Measurements from ENCODE around the gene GRID1.

The GRID1 gene

DNA sequence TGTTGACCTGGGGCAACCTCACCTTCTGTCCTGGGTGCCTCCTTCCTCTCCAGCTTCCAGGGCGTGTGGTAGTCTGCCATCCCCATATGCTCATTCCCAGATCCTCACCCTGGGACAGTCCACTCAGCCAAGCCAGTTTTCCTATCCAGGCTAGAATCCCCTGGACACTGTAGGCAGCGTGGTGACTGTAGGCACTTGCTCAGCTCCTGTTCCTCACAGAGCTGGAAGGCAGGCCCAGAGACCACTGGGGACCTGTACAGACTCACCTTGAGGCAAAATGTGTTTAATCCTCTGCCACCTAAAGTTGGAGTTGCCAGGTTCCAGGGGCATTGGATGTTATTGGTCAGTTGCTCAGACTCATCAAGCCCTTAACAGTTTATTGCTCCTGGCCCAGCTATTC, 2.4 kb upstream of the GRID1 start:
- DNase-seq, result no peak

DNA sequence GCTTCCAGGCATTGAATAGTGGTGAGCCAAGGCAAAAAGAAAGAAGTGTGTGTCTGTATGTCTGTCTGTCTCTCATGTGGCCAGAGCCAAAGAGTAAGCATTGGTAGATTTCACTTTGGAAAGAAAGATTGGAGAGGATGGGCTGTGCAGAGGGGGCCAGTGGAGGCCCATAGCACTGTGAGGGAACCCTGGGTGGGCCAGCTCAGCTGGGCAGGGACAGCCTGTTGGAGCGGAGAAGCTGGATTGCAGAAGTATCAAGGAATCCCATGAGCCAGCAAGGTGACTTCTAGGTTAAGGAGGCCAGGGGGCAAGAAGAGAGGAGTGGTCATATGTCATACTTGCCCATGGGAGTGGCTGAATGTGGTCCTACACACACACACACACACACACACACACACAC, 1.5 kb upstream of the GRID1 start:
- no peak for DNase-seq

DNA sequence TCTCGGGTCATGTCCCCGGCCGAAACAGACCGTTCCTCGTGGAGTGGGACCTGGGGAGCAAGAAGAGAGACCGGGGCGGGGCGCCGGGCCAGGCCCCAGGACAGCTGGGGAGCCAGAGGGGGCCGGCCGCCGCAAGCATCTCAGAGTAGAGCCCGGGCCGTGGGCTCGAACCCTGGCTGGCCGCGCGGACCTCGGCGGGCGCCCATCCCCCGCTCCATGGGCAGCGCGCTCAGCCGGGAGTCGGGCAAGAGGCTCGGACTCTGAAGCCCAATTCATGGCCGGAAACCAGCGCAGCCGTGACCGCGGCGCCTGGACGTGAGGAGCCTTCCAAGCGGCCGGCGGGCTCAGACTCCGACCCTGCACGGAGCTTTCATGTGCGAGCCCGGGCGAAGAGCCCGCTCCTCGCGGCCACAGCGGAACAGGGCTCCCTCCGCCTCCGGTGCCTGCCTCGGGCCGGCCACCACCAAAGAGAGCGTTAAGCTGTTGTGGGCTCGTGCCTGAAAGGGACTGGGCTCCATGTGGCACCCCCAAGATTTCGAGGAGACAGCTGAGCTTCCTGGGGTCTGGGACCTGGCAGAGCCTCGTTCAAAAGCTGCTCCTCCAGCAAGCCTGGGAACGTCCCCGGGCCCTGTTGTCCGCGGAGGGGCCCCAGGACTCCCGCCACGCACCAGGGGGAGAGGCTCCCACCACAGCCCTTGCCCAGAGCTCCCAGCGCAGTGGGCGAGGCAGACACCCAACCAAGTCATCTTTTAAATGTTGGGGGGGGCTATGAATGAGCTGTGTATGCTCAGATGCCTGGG, 757 bp upstream of the GRID1 start:
- DNase-seq, result no peak

DNA sequence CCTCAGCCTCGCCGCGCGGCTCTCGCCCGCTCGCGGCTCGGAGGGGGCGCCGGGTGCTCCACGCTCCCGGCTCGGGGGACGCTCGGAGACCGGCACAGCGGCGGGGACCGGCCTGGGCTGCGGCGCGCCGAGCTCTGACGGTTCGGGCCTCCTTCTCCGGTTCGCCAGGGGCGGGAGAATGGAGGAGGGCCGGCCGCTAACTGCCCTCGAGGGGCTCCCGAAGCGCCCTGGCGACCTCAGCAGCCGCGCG, 232 bp upstream of the GRID1 start:
- no peak for DNase-seq

- no peak for DNase-seq
Observed at GRCh38 chr10:86365346-86366032, 1.1 kb downstream of the GRID1 start.

GRCh38 chr10:86364491-86365345, 1.9 kb downstream of the GRID1 start:
- no peak for DNase-seq

GRCh38 chr10:86363833-86364490, 2.6 kb downstream of the GRID1 start:
- no peak for DNase-seq

- no peak for DNase-seq
Observed at GRCh38 chr10:86363184-86363832, 3.3 kb downstream of the GRID1 start.

DNA sequence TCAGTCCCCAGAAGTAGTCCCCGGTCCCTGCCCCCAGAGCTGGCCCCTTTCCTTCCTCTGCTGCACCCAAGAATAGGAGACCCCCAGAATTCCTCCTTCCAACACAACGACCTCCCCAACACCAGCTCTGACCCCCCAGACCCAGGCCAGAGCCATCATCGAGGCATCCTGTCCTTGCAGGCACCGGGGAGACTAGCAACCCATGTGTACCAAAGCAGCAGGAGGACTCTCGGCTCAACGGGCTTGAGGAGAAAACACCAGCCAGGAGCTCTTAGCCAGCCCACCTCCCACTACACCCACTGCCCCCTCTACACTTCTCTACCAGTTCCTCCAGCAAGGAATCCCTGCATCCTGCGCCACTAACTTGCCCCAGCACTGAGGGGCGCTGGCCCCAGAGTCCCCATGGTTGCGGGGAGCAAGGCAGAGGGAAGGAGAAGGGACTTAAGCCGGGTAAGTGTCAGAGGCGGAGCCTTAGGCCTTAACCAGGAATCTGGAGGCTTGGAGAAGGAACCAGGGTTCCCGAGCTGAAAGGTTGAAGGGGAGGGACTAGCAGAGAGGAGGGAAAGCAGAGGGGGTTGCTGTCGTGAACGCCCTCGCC, 3.9 kb downstream of the GRID1 start:
- no peak for DNase-seq

DNA sequence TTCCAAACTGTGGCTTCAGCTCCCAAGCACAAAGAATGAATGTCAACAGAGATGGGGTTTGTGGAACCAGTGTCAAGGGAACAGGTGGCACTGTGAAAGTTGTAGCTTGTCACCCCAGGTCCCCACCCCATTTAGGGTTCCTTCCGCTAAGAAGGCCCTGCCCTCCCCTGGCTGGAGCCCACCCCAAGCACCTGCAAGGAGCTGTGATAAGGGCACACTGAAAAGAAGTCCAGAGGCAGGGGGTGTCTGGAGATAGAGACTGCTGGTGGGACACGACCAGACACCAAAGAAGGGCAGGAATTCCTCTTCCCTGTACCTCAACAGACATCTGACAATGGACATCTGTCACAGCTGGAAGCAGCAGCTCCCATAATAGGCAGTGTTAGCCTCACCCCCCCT, 4.5 kb downstream of the GRID1 start:
- no peak for DNase-seq

DNA sequence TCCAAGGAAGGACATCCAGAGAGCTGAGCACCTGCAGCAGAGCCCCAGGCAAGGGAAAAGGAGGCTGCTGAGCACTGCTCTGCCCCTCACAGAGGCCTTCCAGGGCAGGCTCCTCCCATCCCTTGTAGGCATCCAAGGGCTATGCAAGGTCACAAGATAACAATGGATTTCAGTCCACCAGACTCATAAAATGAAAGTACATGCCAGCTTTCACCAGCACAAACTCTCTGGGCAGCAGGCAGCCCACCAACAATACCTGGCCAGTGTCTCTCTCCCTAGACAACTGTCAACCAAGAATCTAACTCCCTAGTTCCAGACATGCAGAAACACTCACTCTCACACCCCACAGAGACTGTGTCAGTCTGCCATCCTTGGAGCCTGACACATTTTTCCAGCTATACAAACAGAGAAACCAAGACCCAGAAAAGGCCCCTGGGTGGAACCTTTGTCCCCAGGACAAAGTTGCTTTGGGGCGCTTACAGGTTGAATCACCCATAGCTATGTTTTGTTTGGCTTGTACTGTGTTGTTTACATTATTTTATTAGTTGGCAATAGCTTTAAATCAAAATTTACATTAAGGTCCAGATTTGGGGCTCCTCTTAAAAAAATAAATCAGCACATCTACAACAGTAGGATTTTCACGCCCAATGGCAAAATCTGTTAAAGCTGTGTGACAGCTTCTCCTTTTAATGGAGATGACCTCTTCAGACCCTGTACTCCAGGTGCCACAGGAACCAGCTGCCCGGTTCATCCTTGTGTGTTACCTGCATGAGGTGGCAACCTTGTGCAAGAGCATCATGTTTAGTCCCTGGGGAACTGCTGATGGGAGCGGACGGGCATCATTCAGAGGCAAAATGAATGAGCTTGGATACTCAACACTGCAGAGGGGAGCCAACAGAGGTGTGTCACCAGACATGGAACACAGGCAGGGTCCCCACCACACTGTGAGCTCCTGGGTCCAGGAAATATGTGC, 5.2 kb downstream of the GRID1 start:
- DNase-seq, result no peak

DNA sequence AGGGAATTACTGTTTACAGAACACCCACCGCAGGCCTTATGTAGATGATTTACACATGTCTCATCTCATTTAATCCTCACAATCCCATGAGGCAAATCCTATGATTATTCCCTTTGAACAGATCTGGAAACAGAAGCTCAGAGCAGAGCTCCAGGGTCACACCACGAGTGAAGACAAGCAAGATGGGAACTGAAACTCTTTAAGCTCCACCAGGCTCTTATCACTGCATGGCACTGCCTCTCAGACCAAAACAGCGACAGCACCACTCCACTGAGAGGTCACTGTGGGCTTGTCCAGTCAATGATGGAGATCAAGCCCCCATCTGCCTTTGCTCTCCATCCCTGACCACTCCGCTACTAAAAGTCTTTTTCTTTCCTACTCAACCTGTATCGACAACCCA, 5.9 kb downstream of the GRID1 start:
- DNase-seq, result no peak

- DNase-seq, result no peak
Observed at GRCh38 chr10:86359954-86360353, 6.6 kb downstream of the GRID1 start.

- no peak for DNase-seq
Observed at GRCh38 chr10:86359111-86359510, 7.5 kb downstream of the GRID1 start.

GRCh38 chr10:86357676-86358075, 8.9 kb downstream of the GRID1 start:
- no peak for DNase-seq

GRCh38 chr10:86357041-86357440, 9.6 kb downstream of the GRID1 start:
- DNase-seq, result peak; percentile 16 to 41

DNA sequence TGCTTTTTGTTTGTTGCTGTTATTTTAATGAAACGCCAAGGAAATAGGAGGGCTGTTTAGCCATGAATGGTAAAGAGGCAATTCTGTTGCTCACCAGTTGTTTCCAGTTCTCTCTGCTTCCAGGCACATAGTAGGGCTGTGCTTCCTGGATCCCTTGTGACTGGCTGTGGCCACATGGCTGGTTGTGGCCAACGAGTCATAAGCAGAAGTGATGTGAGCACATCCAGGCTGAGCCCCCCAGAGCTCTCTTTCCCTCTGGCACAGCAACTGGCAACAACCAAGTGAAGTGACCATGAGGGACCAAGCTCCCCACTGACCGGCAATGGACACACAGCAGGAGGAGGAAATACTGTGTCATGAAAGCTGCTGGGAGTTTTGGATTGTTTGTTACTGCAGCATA, 10.3 kb downstream of the GRID1 start:
- peak; percentile 3 to 24 for DNase-seq

DNA sequence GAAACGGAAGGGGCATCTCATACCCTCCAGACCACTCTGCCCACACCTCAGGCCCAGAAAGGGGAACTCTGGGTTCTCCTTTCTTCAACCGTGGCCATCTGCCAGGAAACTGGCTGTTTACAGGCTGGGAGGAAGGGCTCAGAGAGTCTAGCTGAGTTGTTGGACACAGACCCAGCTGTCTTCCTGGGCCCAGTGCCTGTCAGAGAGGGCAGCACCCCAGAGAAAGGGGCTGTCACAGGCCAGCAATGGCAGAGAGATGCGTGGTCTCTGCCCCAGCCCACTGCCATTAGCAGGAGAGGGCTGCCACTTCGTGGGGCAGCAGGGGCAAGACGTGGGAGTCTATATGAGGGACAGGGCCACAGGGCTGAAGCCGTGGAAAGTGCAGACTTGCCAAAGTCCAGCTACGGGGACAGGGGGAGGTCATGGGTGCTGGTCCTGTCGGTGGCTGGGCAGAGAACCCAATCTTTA, 11.0 kb downstream of the GRID1 start:
- DNase-seq, result peak; percentile 93 to 95

DNA sequence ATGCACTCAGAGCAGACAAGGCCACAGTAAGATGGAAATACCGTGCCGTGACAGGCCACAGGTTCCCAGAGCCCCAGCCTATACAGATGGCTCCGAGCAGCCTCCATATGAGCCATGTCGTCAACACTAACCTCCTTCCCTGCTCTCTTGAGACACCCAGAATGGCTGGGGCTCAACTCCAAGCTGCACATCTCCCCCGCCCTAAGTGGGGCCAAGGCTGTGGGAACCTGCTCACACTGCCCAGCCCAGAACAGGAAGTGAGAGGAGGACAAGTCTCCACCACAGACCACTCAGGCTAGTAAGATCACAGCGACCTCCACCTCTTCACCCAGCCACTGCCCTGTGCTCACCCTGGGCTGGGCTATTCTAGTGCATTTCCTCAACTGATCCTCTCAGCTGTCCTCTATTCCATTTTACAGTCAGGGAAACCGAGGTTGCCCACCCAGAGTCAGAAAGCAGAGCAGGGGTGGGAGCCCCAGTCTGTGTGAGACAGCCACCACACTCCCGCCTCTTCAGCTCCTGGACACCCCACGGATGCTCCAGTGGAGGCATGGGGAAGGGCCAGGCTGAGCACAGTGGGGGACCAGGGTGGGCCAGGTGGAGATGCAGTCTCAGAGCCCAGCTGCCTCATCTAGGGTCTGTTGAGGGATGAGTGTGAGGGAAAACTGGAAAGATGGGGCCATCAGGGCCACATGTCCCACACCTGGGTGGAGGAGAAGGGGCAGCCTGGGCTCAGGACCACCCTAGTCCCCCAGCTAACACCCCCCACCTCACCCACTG, 11.6 kb downstream of the GRID1 start:
- DNase-seq, result peak; percentile 62 to 66
